Measurements from ENCODE around the gene TTC23. TPM values are rescaled to one million over a fixed set of nuclear protein-coding genes. Genes with fewer than 3 reads are reported as not detected.
A peak's percentile ranks its signal among the peaks of the same experiment; 100 is the strongest.

The TTC23 gene
- total RNA-seq, 1 experiment from 2014 or later, result 22.6 TPM

DNA sequence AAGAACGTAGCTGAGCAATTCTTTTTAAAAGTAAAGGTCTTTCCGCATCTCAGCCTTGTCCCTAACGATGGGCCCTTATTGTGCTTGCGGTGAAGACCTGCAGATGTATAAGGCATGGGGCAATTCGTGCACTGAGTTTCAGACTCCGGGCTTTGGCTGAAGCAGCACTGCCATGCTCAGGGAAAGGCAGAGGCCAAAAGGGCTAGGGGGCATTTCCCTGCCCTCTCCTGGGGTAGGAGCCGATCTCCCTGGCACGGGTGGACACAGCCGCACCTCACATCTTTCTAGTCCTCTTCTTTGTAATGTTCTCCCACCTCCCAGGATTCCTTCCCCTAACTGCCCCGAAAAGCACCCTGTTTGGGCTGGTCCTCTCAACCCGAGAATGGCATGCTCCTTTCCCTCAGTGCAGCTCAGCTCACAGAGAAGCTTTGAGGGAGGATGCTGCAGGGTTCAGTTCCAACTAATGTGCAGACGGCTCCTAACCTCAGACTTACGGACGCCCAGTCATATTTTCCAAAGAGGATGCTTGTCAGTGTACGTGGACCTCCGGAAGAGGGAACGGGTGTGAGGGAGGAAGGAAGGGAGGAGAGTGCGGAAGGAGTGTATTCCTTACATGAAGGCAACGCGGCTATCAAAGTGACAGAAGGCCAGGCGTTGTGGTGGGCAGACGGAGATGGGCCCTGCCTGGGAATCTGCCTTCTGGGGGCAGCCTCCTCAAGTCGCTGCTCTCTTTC lies 83.3 kb downstream of the TTC23 start:
- no peak for DNase-seq (ENCODE audit: low read depth)

DNA sequence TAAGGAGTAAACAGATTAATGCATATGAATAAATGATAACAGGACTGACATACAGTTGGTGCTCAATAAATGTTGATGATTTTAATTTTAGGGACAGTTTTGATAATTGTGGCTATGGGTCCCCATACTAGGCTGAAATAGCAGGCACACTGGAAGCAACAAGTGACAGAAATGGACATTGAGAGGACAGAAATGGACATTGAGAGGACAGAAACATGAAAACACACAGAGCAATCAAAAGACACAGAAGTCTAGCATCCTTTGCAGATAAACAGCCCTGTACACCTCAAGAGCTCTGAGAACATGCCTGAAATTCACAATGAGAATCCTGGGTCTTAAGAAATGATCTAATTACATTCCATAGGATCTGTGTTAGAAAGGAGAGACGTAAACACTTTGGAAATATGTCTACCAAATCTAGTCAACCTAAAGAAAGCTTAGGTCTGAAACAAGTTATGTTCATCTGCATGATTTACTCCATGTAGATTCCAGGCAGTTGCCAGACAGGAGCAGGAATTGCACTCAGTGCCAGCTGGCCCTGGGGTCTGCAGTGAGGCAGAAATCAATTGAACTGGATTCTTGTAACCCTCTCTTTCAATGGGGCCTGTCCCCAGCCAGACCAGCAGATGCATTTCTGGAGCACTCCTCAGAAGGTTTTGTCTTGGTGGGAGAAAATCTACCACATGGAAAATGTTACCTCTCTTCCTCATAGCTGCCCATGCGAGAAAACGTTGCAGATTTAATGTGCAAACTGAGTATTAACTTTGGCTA lies 84.2 kb downstream of the TTC23 start:
- no peak for DNase-seq (ENCODE audit: low read depth)

DNA sequence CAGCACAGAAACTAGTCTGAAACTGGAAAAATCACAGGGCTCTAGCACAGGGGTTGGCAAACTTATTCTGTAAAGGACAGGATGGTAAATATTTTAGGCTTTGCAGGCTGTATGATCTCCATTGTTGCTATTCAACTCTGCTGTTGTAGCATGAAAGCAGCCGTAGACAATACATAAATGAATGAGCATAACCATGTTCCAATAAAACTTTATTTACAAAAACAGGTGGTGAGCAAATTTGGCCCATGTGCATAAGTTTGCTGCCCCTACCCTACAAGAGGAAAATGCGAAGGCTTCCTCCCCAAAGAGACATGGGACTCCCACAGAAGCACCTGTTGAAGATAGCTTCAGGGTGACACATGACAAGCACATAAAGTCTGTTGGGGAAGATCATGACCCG lies 85.3 kb downstream of the TTC23 start:
- DNase-seq (ENCODE audit: low read depth), result no peak

DNA sequence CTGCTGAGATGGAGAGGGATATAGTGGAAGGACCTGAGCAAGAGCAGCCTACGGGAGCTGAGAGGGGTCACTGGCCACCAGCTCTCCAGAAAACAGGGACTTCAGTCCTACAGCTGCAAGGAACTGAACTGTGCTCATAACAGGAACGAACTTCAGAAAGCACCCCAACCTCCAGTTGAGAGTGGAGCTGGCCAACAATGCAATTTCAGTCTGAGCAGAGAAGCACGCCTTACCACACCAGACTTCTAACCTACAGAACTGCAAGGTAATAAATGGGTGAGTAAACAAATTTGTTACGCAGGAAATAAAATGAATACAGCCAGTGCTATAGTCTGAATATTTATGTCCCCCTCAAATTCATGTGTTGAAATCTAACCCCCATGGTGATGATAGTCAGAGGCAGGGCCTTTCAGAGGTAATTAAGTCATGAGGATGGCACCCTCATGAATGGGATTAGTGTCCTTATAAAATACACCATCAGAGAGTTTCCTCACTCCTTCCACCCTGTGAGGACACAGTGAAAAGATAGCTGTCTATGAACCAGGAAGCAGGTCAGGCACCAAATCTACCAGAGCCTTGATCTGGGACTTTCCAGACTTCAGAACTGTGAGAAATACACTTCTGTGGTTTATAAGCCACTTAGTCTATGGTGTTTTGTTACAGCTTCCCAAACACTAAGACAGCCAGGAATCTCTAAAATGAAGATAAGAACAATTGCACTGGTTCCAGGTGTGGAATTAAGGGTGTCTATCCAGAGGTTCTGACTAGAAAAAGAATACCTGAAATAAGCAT lies 85.9 kb downstream of the TTC23 start:
- no peak for DNase-seq (ENCODE audit: low read depth)

DNA sequence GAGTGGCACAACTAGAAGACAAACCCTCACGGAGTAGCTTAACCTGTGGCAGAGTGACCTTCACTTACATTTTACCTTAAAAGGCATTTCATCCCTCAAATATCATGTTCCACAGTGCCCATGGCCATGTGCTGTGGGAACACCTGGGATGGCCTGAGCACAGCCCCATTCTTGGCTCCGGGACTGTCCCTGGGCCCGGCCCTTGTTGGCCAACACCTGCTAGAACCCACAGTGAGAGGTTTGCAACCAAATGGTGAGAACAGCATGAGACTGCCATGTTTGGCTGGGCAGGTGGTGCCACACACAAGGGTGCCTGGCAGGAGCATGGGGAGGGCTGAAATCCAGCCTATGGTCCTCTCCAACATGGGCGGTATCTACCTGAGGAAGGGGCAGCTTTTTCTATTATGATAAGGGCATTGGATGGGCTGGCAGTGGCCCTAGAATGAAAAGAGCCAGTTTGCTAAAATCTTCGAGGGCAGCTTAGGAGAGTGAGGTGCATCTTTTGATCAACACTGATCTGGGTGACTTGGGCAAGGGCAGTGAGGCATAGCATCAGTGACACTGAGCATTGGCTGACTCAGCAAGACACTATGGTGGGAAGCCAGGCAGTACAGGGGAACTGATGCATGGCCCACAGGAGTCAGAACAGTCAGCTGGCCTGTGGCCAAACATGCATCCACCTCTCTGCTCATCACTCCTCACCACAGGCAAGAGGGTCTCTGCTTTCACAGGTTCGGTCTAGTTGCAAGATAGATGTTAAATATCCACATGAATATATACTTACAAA lies 90.6 kb downstream of the TTC23 start:
- no peak for DNase-seq (ENCODE audit: low read depth)

DNA sequence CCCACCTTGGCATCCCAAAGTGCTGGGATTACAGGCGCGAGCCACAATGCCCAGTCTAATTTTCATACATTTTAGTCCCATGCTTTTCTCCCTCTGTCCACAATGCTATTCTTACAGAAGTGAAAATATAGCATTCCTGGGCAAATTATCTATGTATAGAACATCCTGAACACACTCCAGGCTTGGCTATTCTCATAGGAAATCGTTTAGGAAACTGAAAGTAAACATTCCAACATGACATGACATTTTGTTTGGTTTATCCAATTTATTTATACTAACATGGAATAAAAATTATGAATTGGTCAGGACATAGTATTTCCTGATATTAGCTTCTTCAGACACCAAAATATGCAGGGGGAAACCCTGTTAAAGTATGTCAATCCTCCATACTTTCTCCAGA lies 91.9 kb downstream of the TTC23 start:
- DNase-seq (ENCODE audit: low read depth), result no peak

DNA sequence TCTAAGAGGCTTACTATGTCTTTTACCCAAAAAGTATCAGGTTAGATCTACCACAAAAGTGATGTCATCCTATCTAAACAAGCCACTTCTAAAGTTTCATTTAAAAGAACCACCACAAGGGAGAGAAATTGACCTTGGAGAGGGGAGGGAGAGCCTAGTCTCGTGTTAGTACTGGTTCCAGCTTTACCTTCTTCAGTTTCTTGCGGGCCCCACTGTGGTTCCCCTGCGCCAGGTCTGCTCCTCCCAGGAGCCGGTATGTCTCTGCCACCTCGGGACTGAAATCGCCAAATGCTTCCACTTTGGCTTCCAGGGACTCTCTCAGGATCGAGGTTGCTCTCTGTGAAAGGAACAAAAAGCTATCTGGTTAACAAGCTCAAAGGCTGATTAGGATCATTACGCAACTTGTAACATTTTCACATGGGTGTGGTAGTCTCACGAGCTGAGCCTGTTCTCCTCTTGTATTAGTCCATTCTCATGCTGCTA lies 93.4 kb downstream of the TTC23 start:
- DNase-seq (ENCODE audit: low read depth), result peak; percentile 26

DNA sequence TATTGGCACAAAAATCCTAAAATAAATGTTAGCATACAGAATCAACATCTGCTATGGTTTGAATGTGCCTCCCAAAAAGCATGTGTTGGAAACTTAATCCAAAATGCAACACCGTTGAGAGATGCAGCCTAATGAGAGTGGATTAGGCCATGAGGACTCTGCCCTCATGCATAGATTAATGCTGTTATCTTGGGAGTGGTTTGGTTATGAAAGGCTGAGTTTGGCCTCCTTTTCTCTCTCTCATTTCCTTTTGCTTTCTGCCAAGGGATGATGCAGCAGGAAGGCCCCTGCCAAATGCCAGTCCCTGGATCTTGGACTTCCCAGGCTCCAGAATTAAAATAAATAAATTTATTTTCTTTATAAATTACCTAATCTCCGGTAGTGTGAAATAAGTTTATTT lies 95.1 kb downstream of the TTC23 start:
- DNase-seq (ENCODE audit: low read depth), result no peak

DNA sequence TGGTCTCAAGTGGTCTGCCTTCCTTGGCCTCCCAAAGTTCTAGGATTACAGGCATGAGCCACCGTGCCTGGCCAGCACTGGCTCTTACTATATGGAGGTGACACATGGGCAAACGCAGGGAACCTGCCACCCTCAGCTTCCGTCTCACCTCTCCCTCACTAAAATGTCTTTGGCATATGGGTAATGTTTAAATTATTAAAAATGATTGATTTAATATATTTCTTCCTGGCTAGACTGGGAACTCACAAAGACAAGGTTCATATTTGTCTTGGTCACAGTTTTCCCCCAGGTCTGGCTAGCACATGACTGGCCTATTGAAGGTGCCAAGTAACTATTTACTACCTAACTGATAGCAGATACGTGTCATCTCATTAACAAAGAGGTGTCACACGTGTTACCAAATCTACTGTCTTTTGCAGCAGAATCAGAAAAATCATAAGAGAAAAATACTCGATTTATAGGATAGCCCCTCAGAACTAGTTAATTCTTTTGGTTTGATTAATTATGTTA lies 96.3 kb downstream of the TTC23 start:
- no peak for DNase-seq (ENCODE audit: low read depth)

DNA sequence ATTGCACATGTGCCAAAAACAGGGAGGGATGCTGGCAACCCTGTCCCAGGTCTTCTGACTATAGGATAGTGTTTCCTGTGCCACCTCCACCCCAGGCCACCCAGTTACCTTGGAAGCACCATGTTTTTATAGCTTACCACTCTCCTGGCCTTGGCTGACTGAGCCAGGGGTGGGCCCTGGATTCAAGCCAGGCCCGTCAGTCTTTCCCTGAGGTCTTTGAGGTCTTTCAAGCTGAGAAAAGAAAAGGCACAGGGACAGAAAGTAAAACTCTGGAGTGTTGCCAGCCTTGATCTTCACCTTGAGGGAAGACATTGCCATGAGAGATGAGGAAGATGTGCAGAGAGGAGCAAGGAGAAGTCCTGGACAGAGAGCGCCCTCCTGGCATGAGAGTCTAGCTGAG lies 98.2 kb downstream of the TTC23 start:
- DNase-seq (ENCODE audit: low read depth), result no peak

DNA sequence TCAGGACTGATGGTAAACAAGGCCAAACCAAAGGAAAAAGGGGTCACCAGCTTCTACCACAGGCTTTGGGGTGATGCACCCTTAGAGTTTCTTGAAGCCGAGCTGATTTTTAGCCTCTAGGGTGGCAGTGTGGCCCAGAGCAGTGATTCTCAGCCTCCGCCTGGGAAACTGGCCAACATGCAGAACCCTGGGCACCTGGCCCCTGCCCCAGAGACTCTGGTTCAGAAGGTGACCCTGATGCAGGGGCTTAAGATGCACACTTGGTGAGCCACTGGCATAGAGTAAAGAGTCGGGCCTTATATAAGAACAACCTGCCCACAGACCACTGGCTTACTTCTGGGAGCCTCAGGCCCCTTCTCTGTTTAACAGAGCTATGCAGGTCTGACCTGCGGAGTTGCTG lies 100.0 kb downstream of the TTC23 start:
- DNase-seq (ENCODE audit: low read depth), result no peak

DNA sequence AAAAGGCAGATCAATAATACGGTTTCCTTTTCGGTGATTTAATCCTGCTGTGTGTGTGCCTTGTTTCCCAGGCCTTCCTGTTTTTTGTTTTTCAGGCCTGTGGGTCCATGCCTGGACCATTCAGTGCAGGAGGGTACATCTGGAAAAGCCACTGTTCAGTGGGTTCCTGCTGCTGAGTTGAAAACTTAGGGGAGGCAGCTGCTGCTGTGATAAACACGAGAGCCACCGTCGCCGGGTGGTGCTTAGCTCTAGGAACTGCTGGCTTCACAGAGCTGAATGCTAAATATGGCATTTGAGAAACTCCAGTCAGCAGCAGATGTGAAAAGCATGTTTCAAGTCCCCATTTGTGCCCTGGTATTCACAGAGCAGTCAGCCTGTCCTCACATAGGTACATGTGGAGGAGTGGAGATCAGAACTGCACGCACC lies 100.5 kb downstream of the TTC23 start:
- no peak for DNase-seq (ENCODE audit: low read depth)

DNA sequence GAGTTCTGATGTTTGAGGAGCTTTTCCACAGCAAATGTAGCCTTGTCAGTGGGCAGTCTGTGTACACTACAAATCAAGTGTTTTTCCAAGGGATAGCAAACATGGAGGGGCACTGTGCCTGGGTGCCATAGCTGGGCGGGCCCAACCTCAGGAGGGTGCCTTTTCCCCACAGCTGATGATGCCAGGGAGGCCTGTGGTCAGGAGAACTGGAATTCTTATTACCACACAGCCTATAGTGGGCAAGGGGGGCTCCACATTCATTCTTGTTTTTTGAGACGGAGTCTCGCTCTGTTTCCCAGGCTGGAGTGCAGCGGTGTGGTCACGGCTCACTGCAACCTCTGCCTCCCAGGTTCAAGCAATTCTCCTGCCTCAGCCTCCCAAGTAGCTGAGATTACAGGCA lies 102.7 kb downstream of the TTC23 start:
- no peak for DNase-seq (ENCODE audit: low read depth)

DNA sequence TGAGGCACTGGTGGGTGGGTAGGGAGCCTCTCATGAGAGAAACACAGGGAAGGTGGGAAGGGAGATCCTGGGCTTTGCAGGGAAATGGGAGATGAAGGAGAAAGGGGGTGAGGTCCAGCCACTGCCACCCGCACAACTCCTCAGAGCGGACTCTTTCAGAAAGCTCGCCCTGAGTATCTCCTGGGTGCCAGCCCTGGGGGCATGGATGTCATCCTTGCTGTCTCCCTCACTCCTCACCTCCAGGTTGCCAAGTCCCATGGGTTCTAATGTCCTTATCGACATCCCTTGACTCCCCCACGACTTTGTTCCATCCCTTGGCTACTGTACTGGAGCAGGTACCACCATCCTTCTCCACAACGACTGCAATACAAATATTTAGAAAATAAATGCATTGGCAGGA lies 103.6 kb downstream of the TTC23 start:
- DNase-seq (ENCODE audit: low read depth), result no peak

DNA sequence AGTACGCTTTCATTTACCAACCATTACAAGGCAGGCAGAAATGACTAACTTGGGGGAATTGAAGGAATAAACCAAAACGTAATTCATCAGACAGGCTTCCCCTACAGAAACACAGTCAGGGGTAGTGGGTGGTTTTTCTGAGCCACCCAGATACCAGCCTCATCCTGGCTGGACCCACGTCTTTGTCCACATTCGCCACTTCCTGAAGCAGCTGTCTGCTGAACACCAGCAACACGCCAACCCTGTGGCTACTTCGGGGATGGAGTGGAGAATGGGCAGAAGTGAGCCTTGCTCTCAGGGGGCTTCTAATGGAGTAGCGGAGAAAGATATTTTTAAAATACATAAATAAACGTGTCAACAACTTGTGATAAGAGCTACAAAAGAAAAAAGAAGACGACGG lies 104.4 kb downstream of the TTC23 start:
- no peak for DNase-seq (ENCODE audit: low read depth)

DNA sequence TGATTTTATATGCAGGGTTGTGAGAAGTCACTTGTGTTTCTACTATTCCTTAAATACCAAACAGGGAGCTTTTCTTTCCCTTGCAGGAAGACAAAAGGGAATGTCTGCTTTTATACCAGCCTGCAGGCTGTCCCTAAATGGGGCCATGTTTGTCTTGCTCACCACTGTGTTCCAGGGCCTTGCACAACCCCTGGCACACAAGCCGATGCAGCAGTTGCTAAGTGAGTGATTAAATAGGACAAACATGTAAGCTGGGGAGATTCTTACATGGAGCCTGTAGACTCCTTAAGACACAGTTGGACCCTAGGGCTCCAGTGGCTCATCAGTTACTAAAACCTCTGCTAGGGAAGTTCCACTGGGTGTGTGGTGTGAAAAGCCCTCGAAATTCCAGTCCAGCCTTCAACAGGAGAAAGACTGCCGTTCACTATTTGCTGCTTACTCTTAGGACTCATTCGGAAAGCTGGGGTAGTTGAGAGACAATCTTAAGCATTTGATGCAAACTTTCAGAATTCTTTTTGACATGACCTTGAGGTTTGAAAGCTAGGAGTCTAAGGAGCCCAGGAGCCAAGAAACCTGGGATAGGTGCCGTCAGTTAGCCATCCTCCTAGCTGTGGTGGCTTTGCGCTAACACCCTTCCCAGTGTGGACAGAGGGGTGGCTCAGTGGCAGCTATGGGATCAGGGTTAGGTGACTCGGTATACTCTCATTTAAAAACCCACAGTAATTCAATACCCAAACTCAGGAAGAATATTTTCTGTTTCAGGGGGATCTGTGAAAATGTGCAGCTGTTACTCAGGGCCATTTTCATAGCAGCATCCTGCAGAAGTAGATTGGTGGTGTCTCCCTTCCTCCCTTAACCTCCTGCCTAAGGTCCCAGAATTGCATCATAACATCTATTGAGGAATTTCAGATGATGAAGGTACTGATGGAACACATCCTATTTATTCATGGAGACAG lies 105.4 kb downstream of the TTC23 start:
- peak; percentile 52 for DNase-seq (ENCODE audit: low read depth)

DNA sequence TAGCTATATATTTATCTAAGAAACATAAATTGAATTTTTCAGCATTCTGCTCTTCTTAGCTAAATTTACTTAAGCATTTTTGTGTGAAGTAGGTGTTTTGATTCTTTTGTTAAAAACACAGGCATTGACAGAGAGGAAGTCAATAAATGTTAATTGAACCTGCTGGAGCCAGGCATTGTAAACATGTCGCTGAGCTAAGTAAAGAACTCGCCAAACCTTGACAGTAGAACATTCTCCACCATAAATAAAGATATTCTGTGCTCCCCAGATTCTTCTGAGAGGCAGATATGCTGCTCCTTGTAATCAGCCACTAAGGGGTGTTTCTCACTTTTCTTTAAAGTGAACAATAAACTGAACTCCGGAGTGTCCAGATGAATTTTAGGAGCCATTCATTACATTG lies 106.1 kb downstream of the TTC23 start:
- no peak for DNase-seq (ENCODE audit: low read depth)

DNA sequence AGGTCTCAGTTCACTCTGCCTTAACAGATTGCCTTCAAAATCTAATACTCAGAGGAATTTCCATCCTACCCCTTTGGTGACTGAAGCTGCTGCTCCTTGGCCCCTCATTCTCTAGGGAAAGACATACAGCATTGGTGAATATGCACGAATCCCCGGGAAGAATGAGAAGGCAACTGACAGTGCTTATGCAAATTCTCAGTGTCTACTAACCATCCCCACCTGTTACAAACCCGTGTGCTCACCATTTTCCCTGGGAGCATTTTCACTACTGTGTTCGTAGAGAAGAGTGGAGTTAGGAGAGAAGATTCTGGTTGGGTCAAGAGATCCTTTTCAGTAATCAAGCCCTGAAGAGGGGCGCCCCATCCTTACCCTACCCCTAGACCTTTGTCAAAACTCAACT lies 106.8 kb downstream of the TTC23 start:
- no peak for DNase-seq (ENCODE audit: low read depth)

DNA sequence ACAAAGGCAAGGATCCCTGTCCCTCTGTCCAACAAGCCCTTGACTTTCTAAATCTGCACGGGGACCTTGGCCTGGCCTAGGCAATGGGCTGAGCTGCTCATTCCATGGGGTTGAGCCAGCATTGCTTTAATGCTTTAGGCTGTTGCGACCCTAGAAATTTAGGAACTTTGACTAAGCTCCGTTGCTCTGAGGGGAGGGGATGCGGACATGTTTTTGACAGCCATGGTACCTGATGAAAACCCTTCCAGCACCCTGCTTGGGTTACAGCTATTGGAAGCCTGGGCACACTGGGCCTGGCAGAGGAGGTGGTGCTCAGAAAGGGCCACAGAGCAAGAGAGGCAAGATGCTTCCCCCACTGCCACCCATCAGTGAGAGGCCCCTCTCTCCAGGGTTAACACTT lies 107.4 kb downstream of the TTC23 start:
- DNase-seq (ENCODE audit: low read depth), result no peak

DNA sequence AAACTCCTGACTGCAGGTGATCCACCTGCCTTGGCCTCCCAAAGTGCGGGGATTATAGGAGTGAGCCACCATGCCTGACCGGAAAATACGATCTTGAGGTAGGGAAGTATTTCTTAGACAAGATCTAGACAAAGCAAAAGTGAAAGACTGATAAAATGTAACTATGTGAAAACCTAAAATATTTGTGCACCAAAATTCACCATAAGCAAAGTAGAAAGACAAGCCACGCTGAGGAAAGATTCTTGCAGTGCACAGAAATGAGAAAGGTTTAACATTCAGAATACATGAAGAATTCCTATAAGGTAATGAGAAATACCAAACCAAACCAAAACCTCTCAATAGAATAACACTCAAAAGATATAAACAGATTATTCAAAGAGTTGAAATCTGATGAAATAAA lies 108.8 kb downstream of the TTC23 start:
- DNase-seq (ENCODE audit: low read depth), result no peak
